HG03354 (cell line): ENCODE measurements around the gene ADAMTS8.

Experiments used
- ATAC-seq: cut with Tn5 transposase; IDR thresholded peaks from one replicate; pipeline ENCODE4 v1.9.1; 2021; ENCODE audit warnings: mild to moderate bottlenecking; ENCODE audit not compliant: unreplicated experiment, poor library complexity, severe bottlenecking

Gene ADAMTS8

GRCh38 chr11:130422251-130422995, 6.0 kb downstream of the ADAMTS8 start:
- ATAC-seq = no peak

GRCh38 chr11:130421697-130422096, 6.7 kb downstream of the ADAMTS8 start:
- ATAC-seq = no peak

DNA sequence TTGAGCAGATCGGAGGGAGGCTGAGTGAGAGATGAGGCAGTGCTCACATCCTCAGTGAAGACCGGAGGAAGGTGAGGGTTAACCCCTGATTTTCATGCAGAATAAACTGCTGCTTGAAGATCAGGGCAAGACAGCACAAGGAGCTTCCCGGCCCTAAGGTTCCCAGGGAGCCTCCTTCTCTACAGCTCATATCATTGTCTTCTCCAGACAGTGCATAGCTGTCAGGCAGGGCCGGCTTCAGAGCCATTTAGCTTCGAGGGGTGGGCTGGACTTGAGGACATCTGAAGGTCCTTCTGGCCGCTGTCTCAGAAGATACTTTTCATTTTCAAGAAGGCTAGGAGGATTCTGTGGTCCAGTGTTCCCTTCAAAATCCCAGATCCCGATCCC, 7.2 kb downstream of the ADAMTS8 start:
- ATAC-seq = no peak

DNA sequence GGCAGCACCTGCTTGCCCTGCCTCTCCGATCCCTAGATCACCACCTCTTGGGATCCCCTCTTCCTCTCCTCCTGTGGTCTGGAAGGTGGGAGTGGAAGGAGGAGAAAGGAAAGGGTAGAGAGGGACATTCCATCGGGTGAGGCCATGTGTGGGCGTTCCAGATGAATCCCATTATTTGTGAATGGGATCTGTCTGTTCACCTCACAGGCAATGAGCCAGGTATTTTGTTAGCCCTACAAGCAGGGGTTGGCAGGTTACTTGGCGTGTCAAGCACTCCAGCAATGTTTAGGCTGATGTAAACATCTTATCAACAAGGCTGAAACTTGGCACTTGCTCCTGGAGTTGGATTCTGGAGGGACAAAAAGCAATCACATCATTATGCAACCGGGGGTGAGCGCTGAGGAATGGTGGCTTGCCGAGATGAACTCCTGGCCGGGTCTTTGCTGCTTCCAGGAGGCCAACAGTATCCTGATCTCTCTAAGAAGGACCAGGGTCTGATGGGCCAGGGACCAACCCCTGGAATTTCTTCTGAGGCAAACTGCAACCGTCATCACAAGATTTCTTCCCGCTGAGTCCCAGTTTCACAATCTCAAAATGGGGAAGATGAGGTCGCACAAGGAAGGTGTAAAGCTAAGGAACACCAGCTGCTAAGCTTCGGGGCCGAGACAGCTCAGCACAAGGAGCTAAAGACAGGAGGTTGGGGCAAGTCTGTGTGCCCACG, 7.8 kb downstream of the ADAMTS8 start:
- no peak for ATAC-seq

DNA sequence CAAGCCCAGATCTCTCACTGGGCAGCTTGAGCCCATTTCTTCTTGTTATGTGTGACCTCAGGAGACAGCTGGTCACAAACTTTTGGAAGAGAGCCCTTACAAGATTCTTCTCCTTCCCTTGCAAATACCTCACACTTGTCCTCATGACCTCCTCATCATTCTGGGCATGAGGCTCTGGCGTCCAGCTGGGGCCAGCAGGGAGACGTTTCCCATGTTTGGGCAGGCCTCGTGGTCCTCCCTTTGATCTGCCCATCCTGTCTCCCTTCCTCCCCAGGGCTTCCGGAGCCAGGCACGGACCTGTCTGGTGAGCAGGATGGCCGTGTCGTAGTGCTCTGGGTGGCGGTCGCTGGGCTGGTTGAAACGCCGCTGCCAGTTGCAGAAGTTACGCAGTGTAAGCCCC, 9.7 kb downstream of the ADAMTS8 start:
- ATAC-seq = no peak

- no peak for ATAC-seq
Measured at GRCh38 chr11:130418210-130418609, 10.2 kb downstream of the ADAMTS8 start.

GRCh38 chr11:130416906-130417305, 11.5 kb downstream of the ADAMTS8 start:
- no peak for ATAC-seq

DNA sequence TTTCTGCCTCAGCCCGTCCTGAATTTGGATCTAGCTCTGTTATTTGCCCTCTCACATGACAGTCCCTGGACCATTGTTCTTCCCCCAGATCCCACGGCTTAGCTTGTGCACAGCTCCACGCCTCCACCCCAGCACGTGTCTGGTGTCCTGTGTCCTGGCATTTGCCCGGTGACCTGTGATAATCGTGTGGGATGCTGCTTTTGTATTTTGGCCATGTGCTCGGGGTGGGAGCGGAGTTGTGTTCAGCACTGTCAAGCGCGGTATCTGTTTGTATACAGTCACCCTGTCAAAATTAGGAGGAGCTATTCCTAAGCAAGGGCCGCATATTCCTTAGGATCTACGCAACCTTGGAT, 11.9 kb downstream of the ADAMTS8 start:
- ATAC-seq = no peak

DNA sequence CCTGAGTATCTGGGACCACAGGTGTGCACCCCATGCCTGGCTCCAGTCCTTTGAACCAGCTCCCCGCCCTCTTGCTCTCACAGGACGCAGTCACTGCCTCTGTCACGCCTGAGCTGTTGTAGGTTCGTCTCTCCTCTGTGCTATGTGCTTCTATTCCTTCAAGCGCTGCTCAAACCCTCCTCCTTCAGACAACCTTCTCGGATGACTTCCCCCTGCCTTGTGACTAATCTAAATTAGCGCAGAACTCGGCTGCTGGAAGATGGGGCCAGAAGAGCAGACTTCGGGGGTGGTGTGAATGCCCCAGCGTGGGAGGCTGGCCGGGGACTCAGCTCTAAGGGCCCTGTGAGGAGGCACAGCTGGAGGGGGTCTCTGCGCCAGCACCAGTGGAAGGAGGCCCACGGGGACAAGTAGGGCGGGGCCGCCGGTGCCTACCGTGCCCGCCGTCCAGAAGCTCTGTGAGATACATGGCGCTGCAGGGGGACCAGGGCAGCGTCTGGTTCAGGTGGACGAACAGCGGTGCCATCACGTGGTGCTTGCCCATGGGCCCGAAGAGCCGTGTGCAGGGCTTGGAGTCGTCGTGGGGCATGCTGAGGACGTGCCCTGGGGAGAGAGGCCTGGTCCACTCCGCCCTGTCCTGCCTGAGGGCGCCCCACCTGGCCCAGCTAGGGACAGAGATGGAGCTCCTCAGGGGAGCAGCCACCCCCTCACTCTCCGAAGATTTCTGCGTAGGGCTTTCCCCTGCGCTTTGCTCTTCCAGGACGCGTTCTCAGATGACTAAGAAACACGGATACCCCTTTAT, 12.5 kb downstream of the ADAMTS8 start:
- no peak for ATAC-seq

GRCh38 chr11:130414107-130415080, 14.0 kb downstream of the ADAMTS8 start:
- no peak for ATAC-seq

- ATAC-seq = no peak
Measured at GRCh38 chr11:130413405-130414106, 14.9 kb downstream of the ADAMTS8 start.

- ATAC-seq = no peak
Measured at GRCh38 chr11:130411223-130411622, 17.2 kb downstream of the ADAMTS8 start.

DNA sequence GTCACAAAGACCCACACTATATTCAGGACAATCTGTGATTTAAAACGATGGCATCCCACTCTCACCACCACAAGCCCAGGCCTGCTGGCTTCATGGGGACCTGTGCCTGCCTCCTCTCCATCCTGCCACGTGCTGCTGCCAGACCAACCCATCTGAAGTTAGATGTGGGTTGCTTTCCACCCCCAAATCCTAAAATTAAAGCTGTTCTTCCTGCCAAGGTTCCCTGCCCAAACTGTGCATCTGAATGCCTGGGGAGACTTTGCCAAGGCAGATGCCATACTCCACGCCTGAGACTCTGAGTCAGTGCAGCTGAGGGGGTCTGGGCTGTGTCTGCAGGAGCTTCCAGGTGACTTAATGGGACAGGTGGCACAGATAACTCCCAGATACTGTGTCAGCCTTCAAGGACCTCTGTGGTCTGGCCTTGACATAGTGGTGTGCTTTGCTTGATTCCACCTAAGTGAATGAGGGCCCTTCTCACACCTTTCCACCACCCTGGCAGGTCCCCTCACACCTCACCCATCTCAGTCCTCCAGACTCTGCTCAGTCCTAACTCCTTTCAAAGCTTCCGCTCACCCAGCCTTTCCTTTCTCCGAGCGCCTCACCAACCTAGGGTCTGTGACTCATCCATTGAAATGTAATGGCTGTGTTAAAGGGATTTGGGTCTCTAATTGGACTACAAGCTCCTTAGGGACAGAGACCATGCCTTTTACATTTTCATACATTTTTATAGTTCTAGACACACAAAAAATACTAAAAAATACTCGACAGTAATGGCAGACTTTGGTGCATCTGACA, 18.6 kb downstream of the ADAMTS8 start:
- no peak for ATAC-seq

DNA sequence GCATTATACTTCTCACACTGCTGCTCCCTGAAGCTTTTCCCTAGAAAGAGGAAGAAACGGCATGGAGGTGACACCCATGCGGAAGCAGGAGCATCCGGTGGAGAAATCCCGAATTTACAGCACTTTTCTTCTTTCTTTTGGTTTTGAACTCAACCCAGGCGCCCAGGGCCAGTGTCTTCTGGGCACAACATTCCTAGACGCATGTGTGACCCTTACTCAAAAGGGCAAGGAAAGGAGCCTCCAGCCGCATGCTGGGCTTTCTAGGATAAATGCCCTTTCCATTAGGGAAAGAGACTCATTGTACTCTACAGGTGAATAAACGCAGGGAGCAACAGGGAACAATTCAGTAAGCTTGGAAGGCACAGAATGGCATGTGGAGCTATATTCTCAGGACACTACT, 19.5 kb downstream of the ADAMTS8 start:
- ATAC-seq = no peak

- no peak for ATAC-seq
Measured at GRCh38 chr11:130408401-130408890, 20.0 kb downstream of the ADAMTS8 start.

- no peak for ATAC-seq
Measured at GRCh38 chr11:130407978-130408377, 20.4 kb downstream of the ADAMTS8 start.

GRCh38 chr11:130405428-130405827, 23.0 kb downstream of the ADAMTS8 start:
- ATAC-seq = no peak

GRCh38 chr11:130404727-130405126, 23.7 kb downstream of the ADAMTS8 start:
- no peak for ATAC-seq
